Stimulated activated naive CD4-positive, alpha-beta T cell (primary cell): Measurements from ENCODE around the gene MEX3D.
A peak's percentile ranks its signal among the peaks of the same experiment; 100 is the strongest.

Experiments used
- DNase-seq, 6 experiments: peaks; one replicate each; lab custom pipeline; 2025; lab: John Stamatoyannopoulos, UW

MEX3D gene

DNA sequence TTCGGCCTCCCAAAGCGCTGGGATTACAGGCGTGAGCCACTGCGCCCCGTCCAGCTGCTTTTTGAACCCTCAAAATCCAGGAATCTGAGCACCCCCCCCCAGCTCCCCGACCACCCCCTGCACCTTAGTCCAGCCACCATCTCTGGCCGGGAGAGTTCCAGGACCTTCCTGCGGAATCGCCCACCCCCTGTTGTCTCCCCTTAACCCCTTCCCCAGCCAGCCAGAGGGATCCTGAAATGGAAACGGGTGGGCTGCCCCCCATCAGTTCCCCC lies 25.3 kb upstream of the MEX3D start:
- no peak for DNase-seq

DNA sequence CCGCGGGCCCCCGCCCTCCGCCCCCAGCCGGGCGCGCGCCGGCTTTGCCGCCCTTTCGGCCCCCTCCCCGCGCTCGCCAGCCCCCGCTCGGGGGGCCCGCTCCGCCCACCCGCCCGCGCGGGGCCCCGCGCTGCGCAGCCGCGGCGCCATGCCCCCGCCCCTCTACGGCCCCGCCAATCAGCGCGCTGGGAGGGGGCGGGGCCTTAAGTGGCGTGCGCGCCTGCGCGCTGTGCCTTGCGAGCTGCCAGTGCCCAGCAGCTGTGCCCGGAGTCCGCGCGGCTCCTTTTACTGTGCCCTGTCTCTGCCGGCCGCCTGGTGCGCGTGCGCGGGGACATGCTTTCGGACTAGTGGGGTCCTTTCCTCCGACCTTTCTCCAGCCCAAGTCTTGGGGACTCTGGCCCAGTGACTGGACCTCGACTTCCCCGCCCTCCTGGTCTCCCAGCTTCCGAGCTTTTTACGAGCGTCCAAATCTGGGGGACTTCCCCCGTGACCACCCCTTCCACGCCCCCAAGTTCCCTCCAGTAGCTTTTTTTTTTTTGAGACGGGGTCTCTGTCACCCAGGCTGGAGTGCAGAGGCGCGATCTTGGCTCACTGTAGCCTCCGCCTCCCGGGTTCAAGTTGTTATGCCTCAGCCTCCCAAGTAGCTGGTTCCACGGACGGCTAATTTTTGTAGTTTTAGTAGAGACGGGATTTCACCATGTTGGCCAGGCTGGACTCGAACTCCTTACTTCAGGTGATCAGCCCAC lies 24.8 kb upstream of the MEX3D start, which contains the start of gene MBD3:
MBD3 (minus strand) TSS at position 111 of the 746 bp plus-strand sequence. CDS start 234 bp downstream, outside the sequence.
- peak; percentile 71 to 90 (median 86) for DNase-seq

DNA sequence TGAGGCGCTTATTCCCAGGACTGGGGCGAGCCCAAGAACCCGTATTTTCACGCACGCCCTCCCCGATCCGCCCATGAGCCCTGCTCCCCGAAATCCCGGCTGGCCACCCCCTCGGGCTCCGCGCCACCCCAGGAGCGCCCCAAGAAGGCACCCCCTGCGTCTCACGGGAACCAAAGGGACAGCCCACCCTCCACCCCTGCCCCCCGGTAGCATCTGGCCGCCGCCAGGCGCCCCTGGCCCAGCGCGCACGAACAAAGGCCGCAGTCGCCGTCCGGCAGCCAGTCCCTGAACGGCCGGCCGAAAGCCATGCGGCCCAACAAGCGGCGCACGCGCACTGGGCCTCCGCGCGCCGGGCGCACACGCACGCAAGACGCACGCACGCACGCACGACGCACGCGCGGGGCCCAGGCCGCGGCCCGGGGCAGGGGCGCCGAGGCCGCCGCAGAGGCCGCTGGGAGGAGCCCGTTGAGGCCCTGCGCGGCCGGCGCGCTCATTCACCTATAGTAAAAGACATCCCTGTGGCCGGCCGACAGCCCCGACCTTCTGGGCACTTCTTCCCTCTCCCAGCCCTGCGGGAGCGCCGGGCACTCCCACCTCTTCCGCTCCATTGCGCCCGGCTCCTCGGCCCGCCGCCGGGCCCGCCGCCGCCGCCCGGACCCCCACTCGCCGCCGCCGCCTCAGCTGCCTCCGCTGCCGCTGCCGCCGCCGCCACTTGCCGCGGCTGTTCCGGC lies 24.1 kb upstream of the MEX3D start:
- peak; percentile 74 to 91 (median 81) for DNase-seq

DNA sequence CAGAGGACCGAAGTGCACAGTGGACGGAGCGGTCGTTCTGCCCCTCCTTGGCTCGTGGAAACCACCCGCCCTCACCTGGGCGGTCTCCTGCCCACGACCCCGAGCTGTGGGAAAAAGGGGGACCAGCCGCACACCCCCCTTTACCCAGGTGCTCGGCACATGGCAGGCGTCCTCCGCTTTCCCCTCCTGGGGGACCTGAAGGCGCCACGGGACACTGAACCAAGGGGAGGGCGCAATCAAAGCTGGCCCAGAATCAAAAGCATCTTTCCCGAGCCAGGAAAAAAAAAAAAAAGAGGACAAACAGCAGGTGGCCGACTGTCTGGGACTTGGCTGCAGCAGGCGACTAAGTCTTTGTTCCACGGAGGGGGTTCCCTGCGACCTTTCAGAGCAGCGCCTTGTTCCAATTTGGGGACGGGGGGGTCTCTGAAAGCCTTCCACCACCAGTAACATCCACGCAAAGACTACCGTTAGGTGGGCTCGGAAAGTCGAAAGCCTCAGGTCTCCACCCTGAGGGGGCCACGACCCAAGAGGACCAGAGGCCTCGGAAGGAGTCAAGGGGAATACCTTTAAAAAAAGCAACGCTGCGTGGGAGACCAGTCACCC lies 23.4 kb upstream of the MEX3D start:
- peak in 2 of 6 experiments; percentile 17 to 25 for DNase-seq

DNA sequence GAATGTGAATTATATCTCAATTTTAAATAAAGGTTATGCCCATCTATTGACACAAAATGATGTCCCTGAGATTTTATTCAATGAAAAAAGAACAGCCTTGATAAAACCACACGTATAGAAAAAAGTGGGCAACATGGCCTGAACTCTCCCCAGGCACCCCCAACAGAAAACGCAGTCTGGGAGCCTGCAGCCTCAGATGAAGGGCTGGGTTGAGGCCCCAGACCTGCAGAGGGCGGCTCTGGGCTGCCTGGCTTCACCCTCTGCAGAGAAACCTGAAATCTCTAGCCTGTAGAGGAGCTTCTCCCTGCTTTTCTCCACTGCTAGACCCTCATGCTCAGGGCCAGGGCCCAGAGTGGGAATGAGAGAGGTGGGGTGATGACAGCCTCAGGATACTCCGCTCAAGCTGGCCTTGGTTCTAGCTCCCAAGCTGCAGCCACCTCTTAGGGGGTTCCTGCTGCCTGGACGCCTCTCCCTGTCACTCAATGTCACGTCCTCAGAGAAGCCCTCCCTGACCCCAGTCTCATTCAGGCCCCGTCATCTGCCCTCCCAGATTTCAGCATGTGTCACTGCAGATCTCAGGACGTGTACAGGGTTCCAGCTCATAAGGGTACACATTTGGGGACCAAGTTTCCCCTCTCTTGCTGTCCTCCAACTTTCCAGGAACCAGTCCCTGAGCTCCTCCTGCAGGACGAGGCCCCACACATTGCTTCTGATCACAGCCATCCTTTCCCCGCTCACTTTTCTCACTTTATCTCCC lies 22.7 kb upstream of the MEX3D start:
- DNase-seq = peak in 3 of 6 experiments; percentile 11 to 25 (median 18)

DNA sequence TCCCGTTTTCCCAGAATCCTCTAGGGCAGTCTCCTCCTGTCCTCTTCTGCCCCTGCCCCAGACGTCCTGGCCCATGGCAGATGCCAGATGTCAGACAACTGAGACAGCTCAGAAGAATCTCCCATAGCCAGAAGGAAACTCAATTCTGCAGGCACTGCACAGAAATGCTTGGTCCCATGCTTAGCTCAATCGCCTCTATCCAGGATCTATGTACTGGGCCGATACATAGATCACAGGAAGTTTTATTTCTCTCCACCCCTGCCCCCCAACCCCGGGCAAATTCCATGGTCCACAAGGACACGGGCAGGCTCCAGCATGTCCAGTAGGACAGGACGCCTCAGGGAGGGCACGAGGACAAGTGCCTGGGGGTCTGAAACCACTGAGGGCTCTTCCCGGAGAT lies 19.7 kb upstream of the MEX3D start:
- DNase-seq = no peak

DNA sequence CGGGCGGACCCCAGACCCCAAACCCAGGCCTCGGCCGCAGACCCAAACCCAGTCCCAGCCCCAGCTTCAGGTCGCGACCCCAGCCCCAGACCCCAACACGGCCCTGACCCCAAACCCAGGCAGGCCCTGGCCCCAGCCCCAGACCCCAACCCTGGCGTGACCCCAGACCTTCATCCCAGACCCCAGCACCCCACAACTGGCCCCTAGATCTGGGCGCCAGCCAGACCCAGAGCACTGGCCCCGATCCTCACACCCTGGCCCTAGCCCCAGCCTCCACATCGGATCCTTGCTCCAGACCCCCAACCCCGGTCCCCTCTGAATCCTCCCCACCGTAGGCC lies 17.1 kb upstream of the MEX3D start:
- no peak for DNase-seq

DNA sequence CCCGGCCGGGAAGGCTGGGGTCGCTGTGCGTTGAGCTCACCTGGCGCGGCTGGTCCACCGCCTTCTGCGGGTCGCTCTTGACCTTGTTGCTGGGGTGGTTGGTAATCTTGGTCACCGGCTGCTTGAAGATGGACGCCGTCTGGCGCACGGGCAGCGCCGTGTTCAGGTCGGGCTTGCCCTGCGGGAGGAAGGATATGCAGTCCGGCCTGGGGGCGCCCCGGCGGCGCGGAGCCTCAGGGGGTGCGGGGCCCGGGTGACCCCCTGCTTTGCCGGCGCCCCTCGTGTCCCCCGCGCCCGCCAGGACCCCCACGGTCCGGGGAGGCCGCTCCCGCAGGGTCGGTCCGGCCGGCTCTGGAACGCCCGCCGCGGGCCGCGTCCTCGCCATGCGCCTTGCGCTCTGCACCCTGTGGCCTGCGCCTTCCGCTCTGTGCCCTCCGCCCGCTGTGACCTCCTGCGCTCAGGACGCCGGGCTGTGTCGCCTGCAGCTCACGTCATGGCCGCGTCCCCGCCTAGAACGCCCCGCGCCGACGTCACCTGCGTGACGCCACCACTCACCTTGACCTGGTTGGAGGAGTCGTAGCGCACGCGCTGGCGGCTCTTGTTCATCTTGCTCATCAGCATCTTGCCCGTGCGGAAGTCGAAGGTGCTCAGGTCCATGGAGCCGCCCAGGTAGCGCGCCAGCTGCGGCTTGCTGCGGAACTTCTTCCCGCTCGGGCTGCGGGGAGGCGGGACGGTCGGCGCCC lies 16.5 kb upstream of the MEX3D start:
- DNase-seq = no peak

DNA sequence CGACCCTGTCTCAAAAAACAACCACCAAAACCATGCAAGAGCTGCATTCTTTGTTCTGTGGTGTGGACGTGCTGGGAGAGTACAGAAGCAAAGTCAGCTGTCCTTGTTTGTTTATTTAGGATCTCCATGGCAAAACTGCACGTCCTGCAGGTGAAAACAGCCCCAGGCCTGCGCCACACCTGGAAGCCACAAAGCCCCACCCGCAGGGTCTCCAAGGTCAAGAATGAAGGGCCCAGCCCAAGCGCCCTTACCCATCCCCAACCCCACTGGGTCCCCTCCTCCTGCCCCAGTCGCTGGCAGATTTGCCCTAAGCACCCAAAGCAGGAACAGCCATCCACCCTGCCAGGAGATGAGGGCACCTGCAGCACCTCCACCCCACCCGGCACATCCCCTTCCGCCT lies 14.1 kb upstream of the MEX3D start:
- DNase-seq = no peak

DNA sequence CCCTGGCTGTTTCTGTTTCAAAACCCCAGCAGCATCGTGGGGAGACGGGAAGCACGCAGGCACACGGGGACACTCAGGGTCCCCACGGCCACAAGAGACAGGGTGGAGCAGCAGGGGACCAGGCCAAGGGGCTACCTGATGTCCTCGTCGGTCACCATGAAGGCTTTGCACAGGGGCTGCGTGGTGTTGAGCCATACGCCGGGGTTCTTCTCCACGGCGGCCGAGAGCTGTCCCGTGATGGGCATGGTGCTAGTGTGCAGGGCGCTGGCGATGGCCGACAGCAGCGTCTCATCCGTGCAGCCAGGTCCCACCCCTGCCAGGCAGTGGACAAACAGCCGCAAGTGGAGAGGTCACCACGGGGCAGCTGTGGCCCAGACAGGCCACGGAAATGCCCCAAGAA lies 12.8 kb upstream of the MEX3D start:
- no peak for DNase-seq

DNA sequence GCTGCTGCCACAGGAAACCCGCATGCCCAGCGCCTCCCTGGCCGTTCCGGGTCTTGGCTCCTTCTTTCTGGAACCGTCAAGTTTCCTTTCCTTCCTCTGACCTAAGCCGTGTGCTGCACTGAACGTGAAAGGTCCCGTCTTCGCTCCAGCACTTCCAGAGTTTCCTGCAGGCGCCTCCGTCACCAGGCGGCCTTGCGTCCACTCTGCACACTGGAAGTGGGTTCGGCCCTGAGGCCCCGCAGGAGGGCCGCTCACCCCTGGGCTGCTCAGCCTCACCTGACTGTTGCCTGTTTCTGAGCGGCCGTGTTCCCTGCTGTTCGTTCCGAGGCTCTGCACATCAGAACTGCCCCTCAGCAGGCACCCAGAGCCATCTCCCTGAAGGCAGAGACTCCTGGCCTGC lies 12.3 kb upstream of the MEX3D start:
- DNase-seq = no peak

DNA sequence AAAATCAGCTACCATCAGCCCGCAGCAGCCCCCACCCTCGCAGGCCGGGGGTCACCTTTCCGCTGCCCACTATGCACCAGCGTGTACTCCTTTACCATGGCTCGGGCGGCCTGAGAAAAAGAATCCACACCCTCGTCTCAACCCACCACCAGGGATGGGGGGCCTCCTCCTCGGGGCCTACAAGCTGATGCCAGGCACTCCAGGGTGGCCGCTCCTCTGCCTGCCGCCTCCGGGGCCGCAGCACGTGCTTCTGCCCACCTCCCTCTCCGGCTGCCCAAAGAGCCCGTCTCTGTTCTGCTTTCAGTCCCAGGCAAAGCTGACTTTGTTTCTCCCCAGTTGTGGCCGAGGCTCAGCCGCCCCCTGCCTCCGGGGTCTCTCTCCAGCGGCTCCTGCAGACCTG lies 11.1 kb upstream of the MEX3D start:
- no peak for DNase-seq

DNA sequence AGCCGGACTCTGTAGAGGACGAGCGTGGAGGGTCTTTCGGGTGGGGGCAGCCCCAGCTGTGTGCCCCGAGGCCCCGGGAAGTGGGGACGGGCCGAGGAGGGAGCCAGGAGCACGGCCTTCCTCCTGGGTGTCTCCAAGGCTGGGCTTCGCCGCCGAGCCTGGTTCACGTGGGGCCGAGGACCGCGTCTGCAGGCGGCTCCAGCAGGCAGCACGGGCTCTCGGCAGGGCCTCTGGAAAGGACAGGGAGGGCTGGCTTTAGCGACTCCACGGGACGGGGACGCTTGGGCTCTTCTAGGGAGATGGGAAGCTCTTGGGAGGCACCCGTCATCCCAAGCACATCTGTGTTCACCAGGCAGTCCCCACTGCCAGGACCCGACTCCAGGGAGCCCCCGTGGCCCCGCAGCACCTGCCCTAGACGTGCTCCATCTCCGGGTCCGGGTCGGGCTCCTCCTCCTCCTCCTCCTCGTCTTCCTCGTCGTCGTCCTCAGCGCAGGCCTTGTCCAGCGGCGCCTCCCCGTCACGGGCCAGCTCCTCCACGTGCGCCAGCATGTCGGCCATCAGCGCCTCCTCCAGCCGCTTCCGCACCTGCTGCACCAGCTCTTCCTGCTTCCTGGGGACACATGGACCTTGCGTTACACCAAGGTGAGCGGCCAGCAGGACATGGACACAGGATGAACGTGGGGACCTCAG lies 9.9 kb upstream of the MEX3D start:
- no peak for DNase-seq

DNA sequence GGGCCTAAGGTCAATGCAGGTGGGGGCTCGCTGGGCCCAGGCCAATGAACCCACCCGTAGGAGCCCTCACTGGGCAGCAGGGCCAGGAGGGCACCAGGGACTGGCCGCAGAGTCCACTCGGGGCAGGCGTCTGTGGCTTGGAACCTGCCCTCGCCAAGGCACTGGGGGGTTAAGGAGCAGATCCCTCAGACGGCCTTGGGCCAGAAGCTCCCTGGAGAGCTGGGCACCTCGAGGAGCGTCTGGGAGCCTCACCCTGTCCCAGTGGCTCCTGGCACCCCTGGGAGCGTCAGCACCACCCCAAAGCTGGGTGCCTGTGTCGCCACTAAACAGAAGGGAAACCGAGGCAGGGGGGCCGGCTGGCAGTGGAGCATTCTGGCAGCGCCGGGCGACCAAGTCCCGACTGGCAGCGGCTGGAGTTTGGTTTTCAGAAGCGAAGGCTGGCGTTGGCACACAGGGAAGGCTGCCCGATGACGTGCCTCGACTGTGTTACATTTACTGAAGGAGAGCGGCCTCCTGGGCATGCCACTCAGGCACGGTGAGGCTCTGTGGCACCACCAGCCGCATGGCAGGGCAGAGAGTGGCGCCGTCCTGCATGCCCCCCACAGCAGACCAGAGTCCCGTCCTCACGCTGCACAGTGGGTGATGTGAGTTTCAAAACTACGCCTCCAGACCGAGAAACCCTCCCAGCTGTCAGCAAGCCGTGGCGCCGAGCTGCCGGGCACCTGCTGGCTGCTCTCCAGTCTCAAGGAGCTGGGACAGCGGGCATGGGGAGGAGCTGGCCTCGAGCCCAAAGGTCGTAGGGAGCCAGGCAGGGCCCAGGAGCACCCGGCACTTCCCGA lies 9.2 kb upstream of the MEX3D start:
- no peak for DNase-seq

DNA sequence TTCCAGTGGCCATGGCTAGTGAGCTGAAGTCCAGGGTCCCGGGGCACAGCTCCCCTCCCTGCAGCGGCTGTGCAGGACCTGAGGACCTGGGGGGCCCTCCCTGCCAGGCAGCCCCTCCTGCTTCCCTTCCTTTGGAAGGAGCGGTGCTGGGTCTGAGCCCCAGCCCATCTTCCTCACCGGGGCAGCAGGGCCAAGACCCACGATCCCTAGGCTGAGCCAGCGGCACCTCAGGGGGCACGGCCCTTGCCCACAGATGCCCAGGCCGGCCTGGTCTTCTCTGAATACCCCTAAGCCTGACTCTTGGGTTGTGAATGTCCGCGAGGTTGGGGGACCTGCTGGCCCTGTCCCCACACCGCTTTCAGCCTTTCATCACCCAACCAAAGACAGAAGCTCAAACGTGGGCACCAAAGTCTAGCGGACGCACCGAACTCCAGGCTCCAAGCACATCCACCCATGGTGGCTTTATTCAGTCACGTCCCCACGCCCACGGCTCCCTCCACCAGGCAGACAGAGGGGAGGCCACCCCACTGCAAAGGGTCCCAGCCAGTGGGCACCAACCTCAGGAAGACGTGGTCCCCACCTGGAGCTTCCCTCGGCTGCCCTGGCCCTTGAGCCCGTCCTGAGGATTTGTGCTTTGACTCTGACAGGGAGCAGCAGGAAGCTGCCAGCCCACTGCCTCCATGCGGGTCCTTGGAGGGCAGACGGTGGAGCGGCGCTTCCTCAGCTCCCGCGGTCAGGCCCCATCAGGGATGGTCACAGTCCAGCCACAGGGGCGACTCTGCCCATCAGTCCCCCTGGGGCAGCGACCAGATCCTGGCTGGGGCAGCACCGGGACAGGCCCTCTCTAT lies 8.3 kb upstream of the MEX3D start:
- no peak for DNase-seq

DNA sequence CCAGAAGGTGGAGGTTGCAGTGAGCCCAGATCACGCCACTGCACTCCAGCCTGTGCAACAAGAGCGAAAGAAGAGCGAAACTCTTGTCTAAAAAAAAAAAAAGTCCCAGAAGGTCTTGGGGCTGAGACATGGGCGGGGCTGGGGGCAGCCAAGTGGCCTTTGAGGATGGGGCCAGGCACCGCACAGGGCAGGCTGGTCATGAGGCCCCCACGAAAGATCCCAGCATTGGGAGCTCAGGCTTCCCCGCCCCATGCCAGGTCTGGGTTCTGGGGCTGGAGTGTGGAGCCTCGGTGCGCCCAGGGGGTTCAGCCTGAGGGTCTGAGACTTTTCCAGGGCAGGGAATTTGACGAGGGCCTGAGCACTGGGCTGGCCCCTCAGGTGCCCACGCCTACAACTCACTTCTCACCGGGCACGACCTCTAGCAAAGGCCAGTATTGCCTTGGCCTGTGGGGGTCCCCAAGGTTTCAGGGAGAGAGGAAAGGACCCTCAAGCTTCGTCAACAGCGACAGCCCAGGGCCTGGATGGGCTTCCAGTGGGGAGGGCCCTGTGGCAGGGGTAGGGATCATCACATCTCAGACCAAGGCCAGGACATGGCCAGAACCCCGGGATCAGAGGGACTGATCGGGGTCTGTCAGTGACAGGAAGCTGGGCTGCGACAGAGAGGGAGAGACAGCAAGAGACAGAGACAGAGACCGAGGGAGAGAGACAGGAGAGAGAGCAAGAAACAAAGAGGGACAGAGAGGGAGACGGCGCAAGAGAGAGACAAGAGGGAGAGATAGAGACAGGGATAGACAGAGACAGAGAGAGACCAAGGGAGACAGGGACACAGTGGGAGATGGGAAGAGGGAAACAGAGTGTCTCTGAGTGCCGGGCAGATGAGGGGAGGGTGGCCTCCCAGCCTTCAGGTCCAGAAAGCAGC lies 7.5 kb upstream of the MEX3D start:
- DNase-seq = no peak

DNA sequence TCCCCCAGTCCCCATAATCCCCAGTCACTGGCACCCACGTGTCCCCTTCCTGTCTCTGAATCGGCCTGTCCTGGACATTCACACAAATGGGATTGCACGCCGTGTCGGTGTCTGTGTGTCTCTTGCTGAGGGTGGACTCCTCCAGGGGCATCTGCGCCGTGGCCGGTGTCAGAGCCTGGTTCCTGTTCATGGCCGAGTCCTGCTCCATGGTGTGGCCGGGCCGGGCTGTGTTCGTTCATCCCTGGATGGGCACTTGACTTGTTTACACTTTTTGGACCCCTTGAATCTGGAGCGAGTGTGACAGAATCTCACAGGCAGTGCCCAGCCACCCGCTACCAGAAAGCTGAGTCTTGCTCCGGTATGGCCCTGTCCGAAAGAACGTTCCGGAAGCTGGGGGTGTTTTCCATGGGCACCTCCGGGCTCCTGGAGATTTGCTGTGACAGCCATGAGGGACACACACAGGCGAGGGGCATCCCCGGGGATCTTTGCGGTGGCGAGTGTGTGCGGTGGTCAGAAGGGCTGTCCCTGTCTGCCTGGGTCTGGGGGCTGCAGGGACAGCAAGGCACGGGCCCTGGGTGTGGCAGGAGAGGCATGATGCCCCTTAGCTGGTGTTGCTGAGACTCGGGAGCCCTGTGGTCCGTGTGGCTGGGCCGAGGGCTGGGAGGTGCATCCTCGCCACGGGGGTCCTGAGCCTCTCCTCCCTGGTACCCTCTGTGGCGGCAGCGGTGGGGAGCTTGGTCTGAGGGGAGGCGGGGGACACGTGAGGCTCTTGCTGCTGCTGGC lies 6.4 kb upstream of the MEX3D start:
- DNase-seq = no peak

DNA sequence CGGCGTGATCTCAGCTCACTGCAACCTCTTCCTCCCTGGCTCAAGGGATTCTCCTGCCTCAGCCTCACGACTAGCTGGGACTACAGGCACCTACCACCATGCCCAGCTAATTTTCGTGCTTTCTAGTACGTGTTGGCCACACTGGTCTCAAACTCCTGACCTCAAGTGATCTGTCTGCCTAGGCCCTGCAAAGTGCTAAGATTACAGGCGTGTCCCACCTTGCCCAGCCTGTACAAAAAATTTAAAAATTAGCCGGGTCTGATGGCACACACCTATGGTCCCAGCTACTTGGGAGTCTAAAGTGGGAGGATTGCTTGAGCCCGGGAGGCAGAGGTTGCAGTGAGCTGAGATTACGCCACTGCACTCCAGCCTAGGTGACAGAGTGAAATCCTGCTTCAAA lies 4.7 kb upstream of the MEX3D start:
- no peak for DNase-seq
